Stimulated activated CD4-positive, alpha-beta T cell treated with anti-CD3 and anti-CD28 coated beads, TNF-alpha, amount 100 ng/mL, for 48 hours (primary cell): Measurements from ENCODE around the gene GSK3A.

Experiments
- DNase-seq, 3 donors: peaks; one replicate each; pipeline ENCODE4 v3.0.0-alpha.2; 2020; ENCODE audit warnings: low read depth in 3 of 3

Gene GSK3A

GRCh38 chr19:42249769-42250168 is 7.4 kb upstream of the GSK3A start:
- DNase-seq: no peak

- DNase-seq: no peak
These were observed 6.8 kb upstream of the GSK3A start for GRCh38 chr19:42249149-42249750.

DNA sequence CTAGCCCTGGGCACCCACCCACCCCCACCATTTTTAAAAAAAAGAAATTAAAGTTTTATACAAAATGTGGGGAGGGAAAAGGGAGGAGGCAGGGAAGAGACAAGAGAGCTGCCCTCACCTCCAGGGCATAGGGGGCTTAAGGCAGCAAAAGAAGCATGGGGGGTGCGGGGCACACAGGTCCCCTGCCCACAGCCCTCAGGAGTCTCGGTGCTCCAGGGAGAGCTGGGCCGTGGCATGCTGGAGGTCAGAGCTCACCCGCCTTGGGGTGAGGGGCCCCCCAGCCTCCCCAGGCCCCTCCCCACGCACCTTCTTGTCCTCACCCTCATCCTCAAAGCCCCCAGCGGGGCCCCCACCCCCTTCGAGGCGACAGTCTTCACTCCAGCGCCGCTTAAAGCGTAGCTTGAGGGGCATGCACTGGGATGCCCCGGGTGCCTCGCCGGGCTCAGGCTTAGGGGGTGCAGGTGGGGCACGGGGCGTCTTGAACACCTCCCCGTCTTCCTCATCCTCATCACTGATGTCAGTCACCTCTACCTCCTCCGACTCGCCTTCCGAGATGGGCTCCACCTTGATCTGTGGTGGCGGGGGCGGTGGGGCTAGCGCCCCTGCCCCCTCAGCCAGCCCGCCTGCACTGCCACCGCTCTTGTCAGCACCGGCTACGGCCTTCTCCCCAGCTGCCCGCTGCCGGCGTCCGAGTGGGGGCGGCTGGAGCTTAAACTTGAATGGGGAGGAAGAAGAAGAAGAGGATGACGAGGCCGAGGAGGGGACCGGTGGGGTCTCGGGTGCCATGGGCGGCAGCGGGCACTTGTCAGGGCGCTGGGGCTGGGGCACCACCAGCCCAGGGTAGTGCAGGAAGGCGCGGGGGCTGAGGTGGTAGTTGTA is 6.1 kb upstream of the GSK3A start:
- no peak for DNase-seq

DNA sequence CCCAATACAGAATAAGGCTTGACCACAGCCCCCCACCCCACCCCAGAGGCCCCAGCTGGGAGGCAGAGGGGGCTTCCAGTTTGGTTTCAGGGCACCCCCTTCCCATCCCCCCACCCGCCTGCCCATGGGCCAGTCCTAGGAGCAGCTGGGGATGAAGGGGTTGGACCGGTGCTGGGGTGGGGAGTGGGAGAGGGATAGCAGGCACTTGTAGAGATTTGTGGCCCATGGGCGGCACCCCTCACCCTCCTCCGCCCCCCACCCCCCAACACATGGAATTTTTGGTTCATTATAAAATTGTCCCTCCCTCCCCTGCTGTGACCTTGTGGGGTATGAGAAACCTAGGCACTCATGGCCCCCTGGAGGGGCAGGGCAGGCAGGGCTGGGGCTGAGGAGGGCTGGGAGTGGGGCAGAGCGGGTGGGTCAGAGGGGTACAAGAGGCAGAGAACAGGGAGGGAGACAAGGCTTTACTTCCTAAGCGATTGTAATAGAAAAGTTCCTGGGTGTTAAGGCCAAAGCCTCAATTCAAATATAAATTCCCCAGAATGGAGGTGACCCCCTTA is 5.3 kb upstream of the GSK3A start:
- no peak for DNase-seq

DNA sequence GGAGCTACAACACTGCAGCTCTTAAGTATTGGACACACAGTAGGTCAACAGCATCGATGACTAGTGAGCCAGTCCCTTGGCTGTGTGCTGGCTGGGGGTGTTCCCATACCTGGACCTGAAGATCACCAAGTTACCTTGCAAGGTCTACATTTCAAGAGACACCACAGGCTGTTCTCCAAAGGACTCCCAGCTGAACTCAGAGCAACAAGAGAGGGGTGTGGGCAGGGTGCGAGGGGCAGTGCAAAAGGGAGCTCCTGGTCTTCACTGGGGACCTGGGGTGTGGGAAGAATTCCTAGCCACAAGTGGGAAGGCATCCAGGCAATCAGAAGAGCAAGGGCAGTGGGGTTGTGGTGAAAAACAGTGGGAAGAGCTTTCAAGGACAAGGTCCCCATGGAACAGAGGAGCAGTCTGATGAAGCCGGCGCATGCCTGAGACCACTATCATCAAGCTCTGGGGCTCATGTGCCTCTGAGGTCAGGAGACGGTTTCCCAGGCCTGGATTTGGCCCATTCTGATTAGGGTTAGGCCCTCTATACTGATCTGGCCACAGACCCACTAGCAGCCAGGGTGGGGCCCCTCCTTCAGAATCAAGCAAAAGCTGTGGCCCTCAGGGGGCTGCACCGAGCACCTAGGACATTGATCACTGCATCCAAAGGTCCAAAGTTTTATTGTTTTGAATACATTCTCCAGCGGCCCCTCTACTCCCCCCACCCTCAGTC is 4.7 kb upstream of the GSK3A start:
- no peak for DNase-seq

DNA sequence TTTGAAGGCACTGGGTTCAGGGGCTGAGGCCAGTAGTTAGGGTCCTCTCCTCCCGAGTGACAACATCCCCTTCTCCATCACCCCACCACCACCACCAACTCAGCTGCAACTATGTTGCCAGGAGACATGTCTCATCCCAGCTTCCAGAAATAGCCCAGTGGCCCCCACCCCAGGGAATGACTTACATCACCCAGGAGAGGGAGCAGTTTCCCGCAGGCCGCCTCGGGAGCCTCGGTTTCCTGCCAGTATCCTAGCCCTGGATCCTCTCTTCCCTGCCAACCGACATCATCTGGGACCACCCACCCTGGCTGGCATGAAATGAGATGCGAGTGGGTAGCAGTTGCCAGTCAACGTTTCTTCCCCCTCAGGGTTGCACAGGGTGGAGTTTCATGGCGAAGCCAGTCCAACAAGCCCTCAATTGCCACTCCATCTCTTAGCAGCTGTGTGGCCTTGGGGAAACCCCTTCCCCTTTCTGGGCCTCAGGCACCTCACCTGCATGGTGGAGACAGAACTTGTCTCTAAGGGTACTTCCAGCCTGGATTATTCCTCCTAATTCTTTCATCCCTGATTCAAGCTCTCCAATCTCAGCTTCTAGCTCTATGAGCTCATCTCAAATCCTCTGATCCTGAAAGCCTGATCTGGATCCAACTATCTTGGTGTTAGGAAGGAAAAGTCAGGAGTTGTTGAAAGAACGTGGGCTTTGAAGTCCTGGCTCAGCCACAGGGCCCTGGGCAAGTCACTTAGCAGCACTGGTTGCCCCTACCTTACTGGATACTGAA is 3.9 kb upstream of the GSK3A start:
- no peak for DNase-seq

DNA sequence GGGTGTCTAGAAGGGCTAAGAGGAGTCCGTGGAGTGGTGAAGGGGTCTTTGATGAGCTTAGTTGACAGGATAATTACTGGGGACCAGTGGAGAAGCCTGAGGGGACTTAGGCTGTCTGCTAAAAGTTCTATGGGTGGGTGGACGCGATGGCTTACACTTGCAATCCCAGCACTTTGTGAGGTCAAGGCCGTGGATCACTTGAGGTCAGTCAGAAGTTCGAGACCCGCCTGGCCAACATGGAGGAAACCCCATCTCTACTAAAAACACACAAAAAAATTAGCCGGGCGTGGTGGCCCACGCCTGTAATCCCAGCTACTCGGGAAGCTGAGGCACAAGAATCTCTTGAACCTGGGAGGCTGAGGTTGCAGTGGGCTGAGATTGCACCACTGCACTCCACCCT is 2.8 kb upstream of the GSK3A start:
- no peak for DNase-seq

GRCh38 chr19:42244347-42245220 is 2.2 kb upstream of the GSK3A start:
- DNase-seq: peak; percentile 84 to 88 (median 86)

GRCh38 chr19:42242069-42242511 is 312 bp downstream of the GSK3A start:
- DNase-seq: no peak

DNA sequence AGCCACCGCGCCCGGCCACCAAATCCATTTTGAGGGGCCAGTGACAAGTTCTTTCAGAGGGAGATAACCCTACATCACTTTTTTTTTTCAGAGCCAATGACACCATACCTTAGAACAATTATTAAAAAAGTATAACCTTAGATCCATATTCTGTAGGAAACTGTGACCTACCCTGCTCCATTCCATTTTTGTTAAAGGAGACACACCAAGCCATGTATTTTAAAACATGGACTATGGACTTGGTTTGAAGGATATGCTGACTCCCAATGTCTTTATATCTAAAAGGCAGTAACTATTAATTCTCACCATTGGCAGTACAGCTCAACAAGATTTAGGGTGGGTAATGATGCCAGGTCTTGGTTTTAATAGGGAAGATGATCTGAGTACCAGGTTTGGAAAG is 1.1 kb downstream of the GSK3A start:
- no peak for DNase-seq

DNA sequence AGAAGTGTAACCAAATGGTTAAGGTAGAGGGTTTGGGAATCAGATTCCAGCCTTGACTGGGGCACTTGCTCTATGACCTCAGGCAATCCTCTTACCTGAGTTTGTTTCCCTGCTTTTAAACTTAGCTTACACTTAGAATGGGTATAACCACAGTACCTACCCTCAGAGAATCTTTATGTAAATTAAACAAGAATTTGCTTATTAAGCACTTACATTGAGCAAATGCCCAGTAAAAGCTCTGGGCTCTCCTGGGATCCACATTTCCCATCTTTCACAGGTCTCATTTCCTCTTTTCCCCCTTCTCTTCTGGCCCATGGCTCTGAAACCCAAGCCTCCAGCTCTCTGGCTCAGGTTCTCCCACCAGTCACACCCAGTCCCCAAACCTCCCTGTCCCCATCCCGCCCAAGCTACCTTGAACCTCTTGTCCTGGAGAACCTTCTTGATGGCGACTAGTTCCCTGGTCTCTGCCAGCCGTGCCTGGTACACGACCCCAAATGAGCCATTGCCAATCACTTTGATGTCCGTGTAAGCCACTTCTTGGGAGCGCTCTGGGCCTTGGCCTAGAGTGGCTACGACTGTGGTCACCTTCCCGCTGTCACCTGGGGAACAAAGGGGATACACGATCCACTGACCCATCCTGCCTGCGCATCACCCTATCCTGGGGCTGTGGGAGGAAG is 2.7 kb downstream of the GSK3A start:
- DNase-seq: no peak

DNA sequence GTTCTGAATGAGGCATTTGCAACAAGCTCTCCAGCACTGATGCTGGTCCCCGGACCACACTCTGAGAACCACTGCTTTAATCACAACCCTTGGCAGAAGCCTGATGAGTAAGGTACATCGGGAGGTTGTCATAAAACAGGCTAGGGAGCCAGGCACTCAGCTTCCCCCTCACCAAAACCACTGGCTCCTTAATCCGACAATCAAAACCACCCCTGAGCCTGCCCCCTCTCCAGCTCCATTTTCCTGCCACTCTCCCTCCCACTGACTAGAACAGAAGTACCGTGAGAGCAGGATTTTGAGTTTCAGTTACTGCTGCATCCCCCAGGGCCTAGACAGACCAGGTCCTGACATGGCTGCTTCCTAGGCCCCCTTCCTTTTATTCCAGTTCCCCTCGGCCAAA is 7.2 kb downstream of the GSK3A start:
- no peak for DNase-seq

- DNase-seq: no peak
These were observed 8.0 kb downstream of the GSK3A start for GRCh38 chr19:42234364-42234763.

DNA sequence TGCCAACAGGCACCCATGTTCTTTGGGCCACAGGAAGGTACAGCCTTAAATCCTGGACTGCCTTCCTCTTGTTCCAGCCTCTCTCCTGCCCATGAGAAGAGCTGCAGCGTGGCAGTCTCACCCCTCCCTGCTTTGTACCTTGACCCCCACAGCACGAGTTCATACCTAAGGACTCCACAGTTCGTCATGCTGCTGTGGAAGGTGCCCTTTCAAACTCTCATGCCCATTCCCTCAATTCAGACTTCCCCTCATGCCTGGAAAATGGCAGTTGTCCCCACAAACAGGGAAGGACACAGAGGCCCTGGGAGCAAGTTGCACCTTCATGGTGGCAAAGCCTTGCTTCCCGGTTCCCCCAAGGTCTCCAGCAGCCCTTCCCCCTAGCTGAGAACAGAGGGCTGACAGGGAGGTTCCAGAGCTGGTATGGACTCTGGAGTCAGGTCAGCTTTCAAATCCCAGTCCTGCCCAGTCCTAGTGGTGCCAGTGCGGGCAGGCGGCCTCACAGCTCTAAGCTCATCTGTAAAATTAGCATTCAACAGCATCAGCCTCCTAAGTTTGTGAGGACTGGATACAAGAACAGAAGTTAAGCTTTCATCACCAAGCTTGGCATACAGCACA is 8.6 kb downstream of the GSK3A start:
- no peak for DNase-seq

- no peak for DNase-seq
These were observed 9.3 kb downstream of the GSK3A start for GRCh38 chr19:42233106-42233505.

DNA sequence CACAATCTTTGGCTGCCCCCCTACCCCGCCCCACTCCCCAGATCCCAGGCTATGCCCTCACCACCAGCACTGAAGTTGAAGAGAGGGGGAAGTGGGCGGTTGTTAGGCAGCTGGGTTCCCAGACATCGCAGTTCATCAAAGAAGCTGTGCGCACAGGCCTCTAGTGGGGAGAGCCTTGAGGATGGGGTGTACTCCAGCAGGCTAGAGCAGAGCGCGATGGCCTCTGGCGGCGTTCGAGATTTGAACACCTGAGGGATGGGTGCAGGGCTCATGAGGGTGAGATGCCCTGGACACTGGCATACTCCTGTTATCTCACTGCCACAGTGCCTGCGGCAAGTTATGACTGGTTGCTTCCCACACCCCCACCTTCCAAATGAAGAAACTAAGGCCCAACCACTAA is 10.0 kb downstream of the GSK3A start:
- no peak for DNase-seq

GRCh38 chr19:42230571-42230970 is 11.8 kb downstream of the GSK3A start:
- no peak for DNase-seq

DNA sequence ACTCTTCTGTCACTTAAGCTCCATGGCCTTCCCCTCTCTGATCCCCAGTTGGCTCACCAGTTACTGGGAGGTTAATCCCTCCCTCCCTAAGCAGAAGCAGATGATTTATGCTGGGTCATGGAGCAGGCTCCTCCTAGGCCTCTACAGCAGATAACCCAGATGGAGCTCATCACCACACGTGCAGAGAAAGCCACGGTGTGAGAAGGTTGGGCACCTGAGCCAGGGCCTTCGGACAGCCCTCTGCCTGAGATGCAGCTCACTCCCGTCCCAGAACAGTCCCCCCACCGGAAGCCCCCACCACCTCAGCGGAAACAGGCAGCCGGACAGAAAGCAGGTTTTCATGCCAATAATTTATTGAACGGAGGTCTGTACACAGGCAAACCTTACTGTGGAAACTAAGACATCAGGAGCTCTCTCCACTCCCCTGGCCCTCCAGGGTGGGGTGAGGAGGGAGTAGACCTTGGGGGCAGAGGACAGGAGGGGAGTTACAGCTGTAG is 12.5 kb downstream of the GSK3A start:
- DNase-seq: no peak

GRCh38 chr19:42229301-42229854 is 13.0 kb downstream of the GSK3A start:
- no peak for DNase-seq
